Stimulated activated naive CD8-positive, alpha-beta T cell treated with anti-CD3 and anti-CD28 coated beads, Interleukin-15, Interleukin-2, amounts not matched to agents 100 ng/mL and 50 ng/mL, for 24 hours (primary cell): ENCODE results near the gene DARS1.

Experiments
- H3K27ac Mint-ChIP-seq: one replicate; pipeline ENCODE4 v1.8.0; 2021; ENCODE audit warnings: mild to moderate bottlenecking, mixed read lengths
- H3K27me3 Mint-ChIP-seq: one replicate; pipeline ENCODE4 v1.8.0; 2021; ENCODE audit warnings: mixed read lengths
- H3K36me3 Mint-ChIP-seq: one replicate; pipeline ENCODE4 v1.8.0; 2021; ENCODE audit warnings: low read depth, mixed read lengths
- H3K4me1 Mint-ChIP-seq: one replicate; pipeline ENCODE4 v1.8.0; 2021; ENCODE audit warnings: low read depth, mixed read lengths
- H3K4me3 Mint-ChIP-seq: one replicate; pipeline ENCODE4 v1.8.0; 2021; ENCODE audit warnings: mild to moderate bottlenecking, mixed read lengths
- H3K9me3 Mint-ChIP-seq: one replicate; pipeline ENCODE4 v1.8.0; 2021; ENCODE audit warnings: mixed read lengths

Gene DARS1

DNA sequence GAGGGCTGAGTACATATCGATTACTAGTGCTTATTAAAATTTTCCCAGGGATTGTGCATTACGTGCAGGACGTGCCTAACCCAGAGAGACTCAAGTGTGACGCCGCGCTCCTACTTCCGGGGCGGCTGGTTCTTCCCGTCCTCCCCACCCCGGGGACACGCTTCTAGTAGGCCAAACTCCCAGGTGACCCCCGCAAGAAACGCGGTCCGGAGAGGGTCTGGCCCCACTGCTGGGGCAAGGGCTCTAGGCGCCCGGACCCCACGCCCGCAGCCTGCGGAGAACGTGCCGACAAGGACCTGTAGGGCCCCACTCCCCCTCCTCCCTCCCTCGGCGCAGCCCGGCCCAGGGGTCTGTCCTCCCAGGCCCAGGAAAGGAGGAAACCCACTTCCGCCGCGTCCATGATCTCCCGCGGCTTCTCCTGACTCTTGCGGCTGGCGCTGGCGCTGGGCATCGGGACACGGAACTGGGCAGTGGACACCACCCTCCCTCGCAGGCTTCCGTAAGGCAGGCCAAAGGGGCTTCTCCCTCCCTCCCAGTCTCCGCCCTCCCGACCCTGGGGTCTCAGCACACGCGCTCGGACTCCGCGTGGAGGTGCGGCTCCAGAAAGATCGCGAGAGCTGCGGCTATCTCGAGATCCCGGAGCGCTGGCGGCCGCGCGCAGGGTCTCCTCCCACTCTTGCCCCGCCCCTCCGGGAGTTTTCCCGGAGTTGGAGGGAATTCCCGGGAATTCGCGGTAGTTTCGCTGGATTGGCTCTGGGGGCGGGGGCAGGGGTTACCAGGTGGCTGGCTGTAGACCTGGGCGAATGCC is at the start of gene DARS1:
Gene DARS1, minus strand, starts transcription at position 609 of the 808 bp plus-strand sequence. Its CDS starts 158 bp downstream, at position 451.
- peaks cover 36% of the 10 kb centered on the region for H3K36me3 Mint-ChIP-seq
- peaks cover 61% of the 10 kb centered on the region for H3K4me1 Mint-ChIP-seq
- peak within 1 kb of the TSS; percentile 96 for H3K27ac Mint-ChIP-seq
- H3K4me3 Mint-ChIP-seq: peak within 1 kb of the TSS; percentile 88
- no peaks in the 10 kb centered on the region for H3K27me3 Mint-ChIP-seq
- H3K9me3 Mint-ChIP-seq: peaks cover 3% of the 10 kb centered on the region

DNA sequence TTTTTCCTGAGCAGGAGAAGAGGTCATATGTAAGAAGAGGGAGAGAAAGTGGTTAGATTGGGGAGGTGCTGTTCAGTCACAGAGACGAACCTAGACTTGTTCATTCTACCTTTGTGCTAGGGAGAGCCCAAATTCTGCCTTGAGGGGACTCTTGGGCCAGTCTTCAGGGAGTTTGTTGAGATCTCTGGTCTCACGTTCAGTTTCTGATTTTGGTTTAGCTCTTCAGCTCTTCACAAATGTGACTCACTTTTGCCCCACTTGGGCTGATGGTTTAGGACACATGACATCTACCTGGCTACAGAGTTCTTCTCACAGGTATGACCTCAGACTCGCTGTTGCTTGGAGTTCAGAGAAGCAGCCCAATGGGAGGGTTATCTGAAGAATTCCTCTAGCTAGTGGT is 49.2 kb upstream of the DARS1 start:
- H3K4me3 Mint-ChIP-seq: no peak overlapping the region
- no peaks in the 10 kb centered on the region for H3K27me3 Mint-ChIP-seq
- H3K36me3 Mint-ChIP-seq: no peaks in the 10 kb centered on the region
- peak overlapping the region; percentile 53 for H3K27ac Mint-ChIP-seq
- peaks cover 6% of the 10 kb centered on the region for H3K4me1 Mint-ChIP-seq
- peaks cover 3% of the 10 kb centered on the region for H3K9me3 Mint-ChIP-seq

DNA sequence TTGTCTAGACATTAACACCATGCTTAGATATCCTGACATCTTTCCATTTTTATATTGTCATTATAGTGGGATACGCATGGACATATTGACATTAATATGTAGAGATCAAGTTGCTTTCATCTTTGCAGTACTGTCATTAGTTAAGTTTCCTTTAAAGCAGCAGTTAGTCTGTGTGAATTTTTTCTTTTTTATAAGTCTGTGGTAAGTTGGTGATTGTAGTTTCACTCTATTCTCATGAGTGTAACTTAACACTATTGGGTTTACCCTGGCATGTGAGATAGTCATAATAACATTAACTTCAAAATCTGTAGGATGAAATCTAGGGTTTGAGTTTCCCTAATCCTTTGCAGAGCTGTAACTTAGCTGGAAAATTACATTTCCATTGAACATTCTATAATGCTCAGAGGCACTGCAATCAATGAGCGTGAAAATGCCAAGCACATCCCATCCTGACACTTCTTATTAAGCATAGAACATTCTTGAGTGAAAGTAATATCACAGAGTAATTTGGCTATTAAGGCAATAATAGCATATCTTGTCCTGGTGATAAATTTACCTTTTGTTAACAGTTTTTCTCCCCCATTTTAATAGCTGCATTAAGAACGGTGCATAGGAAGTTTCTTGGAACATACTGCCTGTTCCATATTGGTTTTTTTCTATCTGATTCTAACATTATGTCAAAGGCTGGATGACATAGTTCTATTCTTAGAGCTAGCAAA is 47.5 kb upstream of the DARS1 start:
- Mint-ChIP-seq H3K4me3 (no peak overlapping the region), H3K27ac (no peak overlapping the region), H3K27me3 (no peaks in the 10 kb centered on the region), H3K4me1 (peaks cover 6% of the 10 kb centered on the region), H3K9me3 (peaks cover 3% of the 10 kb centered on the region), H3K36me3 (no peaks in the 10 kb centered on the region)

DNA sequence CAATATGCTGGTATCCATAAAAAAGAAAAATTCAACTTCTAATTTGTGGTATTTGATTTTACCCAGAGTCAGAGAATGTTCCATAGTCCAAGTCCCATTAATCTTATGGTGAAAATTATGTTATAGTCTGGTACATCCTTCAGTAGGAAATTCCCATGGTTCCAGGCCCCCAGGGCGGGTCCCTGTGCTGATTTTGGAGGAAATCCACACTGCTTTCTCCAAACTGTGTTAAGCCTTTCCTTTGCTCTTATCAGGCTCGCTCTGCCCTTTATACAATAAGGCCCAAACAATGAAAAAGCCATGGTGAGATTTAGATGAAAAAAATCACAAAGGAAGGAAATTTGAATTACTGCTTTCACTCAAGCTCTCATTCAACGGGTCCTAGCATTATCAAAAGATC is 46.8 kb upstream of the DARS1 start:
- H3K27me3 Mint-ChIP-seq: no peaks in the 10 kb centered on the region
- no peak overlapping the region for H3K4me3 Mint-ChIP-seq
- H3K36me3 Mint-ChIP-seq: no peaks in the 10 kb centered on the region
- no peak overlapping the region for H3K27ac Mint-ChIP-seq
- H3K4me1 Mint-ChIP-seq: peaks cover 6% of the 10 kb centered on the region
- no peaks in the 10 kb centered on the region for H3K9me3 Mint-ChIP-seq

DNA sequence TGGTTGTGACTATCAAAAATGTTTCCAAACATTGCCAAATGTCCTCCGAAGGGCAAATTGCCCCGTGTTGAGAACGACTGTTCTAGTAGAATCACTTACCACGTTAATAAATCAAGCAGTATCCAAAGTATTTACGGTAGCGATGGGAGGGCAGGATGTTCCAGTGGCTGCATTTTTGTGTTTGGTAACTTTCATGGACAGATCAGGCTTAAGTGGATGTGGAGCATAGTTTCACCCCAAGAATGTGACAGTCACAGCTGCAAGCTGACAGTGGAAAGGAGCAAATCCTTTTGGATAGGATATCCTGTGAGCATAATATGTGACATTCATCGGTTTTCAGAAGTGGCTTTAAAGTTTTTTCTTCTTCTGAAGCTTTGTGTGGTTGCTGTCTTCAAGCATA is 46.3 kb upstream of the DARS1 start:
- Mint-ChIP-seq H3K36me3 (no peaks in the 10 kb centered on the region), H3K27ac (no peak overlapping the region), H3K27me3 (no peaks in the 10 kb centered on the region), H3K9me3 (no peaks in the 10 kb centered on the region), H3K4me1 (peaks cover 6% of the 10 kb centered on the region), H3K4me3 (no peak overlapping the region)

DNA sequence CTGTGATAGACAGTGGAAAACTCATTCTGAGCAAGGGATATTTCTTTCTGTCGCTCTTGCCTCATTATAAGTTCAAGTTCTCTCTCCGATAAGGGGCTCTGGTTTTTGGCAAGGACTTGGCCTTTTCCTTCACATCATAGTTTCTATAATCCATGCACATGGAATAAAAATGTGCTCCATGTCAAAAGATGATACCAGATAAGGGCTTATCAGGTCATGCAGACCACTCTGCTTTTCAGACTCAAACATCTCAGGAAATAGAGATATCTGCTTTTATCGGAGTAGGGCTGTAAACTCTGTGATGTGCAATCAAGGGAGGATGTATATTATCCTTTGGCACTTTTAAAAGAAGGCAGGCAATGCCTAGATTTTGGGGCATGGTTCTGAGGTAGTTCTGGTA is 45.0 kb upstream of the DARS1 start:
- Mint-ChIP-seq H3K27ac (no peak overlapping the region), H3K4me3 (no peak overlapping the region), H3K9me3 (no peaks in the 10 kb centered on the region), H3K4me1 (peaks cover 6% of the 10 kb centered on the region), H3K27me3 (no peaks in the 10 kb centered on the region), H3K36me3 (no peaks in the 10 kb centered on the region)

DNA sequence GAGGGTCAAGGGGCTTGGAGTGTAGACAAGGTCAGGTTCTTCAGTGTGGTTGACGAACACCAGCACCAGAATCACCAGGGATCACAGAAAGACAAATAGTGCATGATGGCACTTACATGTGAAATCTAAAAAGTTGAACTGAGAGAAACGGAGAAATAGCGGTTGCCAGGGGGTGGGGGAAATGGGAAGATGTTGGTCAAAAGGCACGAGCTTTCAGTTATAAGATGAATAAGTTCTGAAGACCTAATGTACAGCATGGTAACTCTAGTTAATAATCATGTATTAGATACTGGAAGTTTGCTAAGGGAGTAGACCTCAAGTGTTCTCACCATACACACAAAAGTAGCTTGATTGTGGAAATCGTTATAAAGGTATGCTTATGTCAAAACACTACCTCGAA is 43.7 kb upstream of the DARS1 start:
- no peaks in the 10 kb centered on the region for H3K27me3 Mint-ChIP-seq
- no peak overlapping the region for H3K4me3 Mint-ChIP-seq
- H3K4me1 Mint-ChIP-seq: no peaks in the 10 kb centered on the region
- H3K27ac Mint-ChIP-seq: no peak overlapping the region
- no peaks in the 10 kb centered on the region for H3K36me3 Mint-ChIP-seq
- H3K9me3 Mint-ChIP-seq: no peaks in the 10 kb centered on the region

DNA sequence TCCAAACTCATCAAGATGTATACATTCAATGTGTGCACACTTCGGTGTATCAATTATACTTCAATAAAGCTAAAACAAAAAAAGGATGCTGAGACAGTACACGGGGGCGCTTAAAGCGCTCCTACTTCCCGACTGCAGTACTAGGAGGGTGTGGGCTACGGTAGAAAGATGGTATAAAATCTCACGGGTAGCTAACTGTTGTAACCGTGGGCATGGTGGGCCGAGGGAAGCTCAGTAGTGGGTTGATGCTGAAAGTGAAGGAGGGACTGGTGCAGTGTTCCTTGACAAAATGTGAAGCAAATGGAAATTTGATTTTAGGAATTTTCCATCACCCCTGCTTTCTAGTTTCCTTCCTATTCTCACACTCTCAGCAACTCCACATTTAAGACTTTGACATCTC is 42.6 kb upstream of the DARS1 start:
- Mint-ChIP-seq H3K27me3 (no peaks in the 10 kb centered on the region), H3K36me3 (no peaks in the 10 kb centered on the region), H3K4me3 (no peak overlapping the region), H3K4me1 (no peaks in the 10 kb centered on the region), H3K27ac (no peak overlapping the region), H3K9me3 (no peaks in the 10 kb centered on the region)

DNA sequence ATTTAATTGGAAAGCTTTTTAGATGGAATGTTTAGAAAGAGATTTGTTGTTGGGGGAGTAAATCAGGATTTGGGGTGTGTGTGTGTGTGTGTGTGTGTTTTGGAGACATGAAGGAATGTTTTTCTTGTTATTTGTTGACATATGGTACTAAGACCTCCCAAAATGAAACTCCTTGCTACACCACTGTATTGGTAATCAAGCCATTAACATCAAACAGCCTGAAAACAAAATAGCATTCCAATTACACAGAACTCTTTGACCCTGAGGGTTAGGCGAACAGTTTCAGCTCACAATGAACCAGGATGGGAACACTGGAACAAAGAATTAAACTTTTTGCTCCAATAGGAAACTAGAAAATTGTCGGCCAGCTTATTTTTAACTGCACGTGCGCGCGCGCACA is 41.7 kb upstream of the DARS1 start:
- Mint-ChIP-seq H3K36me3 (no peaks in the 10 kb centered on the region), H3K4me3 (no peak overlapping the region), H3K4me1 (no peaks in the 10 kb centered on the region), H3K27ac (no peak overlapping the region), H3K9me3 (no peaks in the 10 kb centered on the region), H3K27me3 (no peaks in the 10 kb centered on the region)

DNA sequence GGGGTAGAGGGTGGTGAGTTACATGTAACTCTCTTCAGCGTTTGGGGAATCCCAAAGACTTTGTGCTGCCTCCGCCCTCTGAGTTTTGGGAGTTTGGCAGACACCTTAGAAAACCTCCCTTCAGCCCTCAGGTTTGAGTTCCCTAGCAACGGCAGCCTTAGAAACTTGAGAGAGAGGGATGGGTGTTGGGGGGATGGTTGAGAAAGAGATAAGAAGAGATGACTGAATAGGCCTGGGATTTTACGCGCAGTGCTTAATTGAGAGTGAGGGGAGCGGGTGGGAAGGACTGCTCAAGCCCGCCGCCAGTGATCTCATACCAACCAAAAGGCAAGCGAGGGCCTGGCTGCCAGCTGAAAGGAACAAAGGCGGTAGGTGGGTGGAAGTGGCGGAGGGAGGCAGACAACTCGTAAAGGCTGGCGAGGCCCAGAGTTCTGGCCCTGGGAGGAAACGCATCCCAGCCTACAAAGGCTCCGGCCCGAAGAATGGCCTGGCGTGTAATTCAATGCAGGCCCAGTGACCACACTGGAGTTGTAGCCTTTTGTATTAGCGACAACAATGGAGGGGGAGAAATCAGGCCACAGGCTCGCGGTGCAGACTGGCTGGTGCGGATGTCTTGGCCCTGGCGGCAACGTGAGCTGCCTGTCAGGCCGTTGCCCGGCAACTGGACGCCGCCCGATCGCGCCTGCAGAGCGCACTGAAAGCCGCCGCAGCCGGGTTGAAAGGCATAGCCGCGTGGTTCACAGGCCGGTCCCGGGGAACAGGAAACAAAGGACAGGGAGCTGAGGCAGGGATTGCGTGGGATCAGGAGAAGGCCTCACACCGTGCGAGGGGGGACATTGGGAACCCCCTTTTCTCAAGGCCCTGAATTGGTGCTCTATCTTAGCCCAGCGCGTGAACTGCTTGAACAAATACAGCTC is 39.9 kb upstream of the DARS1 start:
- Mint-ChIP-seq H3K4me1 (no peaks in the 10 kb centered on the region), H3K36me3 (no peaks in the 10 kb centered on the region), H3K9me3 (no peaks in the 10 kb centered on the region), H3K27me3 (no peaks in the 10 kb centered on the region), H3K4me3 (no peak overlapping the region), H3K27ac (no peak overlapping the region)

DNA sequence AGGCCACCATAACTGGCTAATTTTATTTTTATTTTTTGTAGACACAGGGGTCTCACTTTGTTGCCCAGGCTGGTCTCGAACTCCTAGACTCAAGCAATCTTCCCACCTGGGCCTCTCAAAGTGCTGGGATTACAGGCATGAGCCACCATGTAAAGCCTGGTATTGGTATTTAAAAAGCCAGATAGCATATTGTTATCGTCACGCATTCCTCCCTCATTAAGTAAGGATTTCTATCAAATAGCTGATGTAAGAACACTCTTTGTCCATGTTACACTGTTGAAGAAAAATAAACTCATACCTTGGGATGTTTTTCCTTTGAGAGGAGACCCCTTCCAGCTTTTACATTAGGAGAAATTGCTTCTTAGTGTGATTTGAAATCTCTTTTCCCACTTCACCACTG is 39.2 kb upstream of the DARS1 start:
- Mint-ChIP-seq H3K4me3 (no peak overlapping the region), H3K9me3 (no peaks in the 10 kb centered on the region), H3K36me3 (no peaks in the 10 kb centered on the region), H3K27me3 (no peaks in the 10 kb centered on the region), H3K4me1 (peaks cover 2% of the 10 kb centered on the region), H3K27ac (no peak overlapping the region)

DNA sequence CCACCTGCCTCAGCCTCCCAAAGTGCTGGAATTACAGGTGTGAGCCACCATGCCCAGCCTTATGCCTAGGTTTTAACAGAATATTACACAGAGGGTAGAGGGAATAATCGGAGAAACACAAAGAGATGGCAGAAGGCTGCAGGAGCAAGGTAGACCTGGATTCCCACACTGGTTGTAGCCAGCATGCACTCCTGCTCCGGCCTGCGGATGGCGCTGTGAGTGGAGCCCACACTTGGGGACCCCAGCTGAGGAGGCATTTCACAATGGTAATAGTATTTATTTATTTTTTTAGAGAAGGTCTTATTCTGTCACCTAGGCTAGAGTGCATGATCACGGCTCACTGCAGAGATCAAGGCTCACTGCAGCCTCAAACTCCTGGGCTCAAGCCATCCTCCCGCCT is 38.8 kb upstream of the DARS1 start:
- Mint-ChIP-seq H3K27me3 (no peaks in the 10 kb centered on the region), H3K4me3 (no peak overlapping the region), H3K27ac (no peak overlapping the region), H3K36me3 (no peaks in the 10 kb centered on the region), H3K9me3 (no peaks in the 10 kb centered on the region), H3K4me1 (peaks cover 6% of the 10 kb centered on the region)

DNA sequence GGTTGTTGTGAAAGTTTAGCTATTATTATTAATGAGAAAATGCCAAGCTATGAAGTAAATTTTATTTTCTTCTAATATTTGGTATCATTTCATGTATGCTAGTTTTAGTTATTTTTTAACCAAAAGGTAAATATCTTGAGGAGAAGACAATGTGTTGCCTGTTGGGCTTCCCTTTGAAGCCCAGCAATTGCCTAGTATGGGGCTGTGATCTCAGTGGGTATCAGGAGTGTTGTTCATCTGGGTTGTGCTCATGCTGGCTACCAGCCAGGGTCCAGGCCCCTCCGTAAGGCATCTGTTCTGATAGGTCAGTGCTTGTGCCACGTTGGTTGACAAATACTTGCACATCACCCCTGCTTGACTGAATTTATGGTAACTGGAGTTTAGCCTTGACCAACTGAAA is 38.0 kb upstream of the DARS1 start:
- Mint-ChIP-seq H3K27ac (no peak overlapping the region), H3K4me3 (no peak overlapping the region), H3K36me3 (no peaks in the 10 kb centered on the region), H3K9me3 (no peaks in the 10 kb centered on the region), H3K4me1 (peaks cover 11% of the 10 kb centered on the region), H3K27me3 (no peaks in the 10 kb centered on the region)

DNA sequence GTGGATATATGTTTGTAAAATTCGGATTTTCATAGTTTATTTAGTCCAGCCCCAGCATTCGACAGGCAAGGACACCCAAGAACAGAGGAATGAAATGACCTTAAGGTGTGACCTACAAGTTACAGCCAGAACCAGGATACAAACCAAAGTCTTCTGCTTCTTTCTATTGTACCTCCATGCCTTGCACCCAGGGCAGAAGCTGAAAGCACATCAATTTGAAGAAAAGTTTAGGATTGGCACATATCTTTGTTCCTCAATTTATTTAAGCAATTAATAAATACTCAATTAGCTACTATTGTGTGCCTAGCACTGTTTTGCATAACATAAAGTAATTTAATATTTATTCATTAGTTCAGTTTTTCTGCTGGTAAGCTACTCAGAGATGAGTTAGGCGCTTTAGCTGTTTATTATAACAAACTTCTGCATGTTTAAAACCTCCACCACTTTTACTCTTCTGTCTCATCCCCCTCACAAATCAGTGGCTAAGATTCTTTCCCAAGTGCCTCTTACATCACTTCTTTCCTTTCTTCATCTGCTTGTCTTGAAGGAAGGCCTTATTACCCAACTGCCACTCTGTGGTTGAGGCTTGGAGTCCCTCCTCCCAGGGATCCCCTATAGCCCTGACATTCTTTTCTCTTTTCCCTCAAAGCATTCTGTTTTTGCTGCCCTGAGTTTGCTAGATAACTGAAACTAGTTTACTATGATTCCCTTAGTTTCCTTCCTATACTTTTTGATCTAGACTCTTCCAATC is 37.1 kb upstream of the DARS1 start:
- H3K4me3 Mint-ChIP-seq: no peak overlapping the region
- H3K27ac Mint-ChIP-seq: no peak overlapping the region
- peaks cover 11% of the 10 kb centered on the region for H3K4me1 Mint-ChIP-seq
- H3K9me3 Mint-ChIP-seq: no peaks in the 10 kb centered on the region
- no peaks in the 10 kb centered on the region for H3K36me3 Mint-ChIP-seq
- no peaks in the 10 kb centered on the region for H3K27me3 Mint-ChIP-seq
